ENCODE results near the gene MBNL1.

DNA sequence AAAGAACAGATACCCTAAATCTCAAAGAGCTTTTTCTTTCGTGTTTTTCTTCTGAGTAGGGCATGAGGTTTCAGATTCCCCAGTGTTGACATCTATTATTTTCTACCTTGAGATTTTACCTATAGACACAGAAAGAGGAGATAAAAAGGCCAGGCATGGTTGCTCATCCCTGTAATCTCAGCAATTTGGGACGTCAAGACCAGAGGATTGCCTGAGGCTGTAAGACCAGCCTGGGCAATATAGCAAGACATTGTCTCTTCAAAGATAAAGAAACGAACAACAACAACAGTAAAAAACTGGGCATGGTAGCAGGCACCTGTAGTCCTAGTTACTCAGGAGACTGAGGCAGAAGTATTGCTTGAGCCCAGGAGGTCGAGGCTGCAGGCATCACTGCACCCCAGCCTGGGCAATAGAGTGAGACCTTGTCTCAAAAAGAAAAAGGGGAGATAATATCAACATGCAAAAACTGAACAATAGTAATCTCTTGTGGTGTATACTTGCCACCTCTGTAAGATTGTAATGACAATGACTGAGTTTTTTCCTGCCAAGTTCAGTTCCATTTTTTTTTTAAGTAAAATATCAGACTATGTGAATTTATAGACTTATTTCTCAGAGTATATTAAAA lies 71.3 kb downstream of the MBNL1 start:
- TF ChIP-seq, protein P1, sequence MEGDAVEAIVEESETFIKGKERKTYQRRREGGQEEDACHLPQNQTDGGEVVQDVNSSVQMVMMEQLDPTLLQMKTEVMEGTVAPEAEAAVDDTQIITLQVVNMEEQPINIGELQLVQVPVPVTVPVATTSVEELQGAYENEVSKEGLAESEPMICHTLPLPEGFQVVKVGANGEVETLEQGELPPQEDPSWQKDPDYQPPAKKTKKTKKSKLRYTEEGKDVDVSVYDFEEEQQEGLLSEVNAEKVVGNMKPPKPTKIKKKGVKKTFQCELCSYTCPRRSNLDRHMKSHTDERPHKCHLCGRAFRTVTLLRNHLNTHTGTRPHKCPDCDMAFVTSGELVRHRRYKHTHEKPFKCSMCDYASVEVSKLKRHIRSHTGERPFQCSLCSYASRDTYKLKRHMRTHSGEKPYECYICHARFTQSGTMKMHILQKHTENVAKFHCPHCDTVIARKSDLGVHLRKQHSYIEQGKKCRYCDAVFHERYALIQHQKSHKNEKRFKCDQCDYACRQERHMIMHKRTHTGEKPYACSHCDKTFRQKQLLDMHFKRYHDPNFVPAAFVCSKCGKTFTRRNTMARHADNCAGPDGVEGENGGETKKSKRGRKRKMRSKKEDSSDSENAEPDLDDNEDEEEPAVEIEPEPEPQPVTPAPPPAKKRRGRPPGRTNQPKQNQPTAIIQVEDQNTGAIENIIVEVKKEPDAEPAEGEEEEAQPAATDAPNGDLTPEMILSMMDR (IDR thresholded peaks at IDR 0.05): no peak
- no peak for TF ChIP-seq POLR2A (IDR thresholded peaks at IDR 0.05)
